ENCODE data around the gene RHOH.

DNA sequence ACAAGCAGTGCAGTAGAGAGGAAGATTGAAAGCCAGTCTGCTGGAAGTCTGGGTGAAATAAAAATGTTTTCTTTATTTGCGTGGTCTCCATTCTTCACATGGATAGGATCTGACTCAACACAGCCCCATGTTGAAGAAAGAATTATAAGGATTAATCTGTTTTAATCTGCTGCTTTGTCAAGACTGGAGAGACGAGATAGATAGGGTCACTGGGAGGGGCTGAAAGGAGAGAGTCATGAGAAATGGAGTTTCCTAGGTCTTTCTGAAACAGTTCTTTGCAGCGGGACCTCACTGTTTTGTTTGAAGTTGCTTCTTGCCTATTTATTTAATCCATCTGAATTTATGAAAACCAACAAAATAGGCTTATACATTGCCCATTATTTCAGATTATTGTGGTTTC lies 32.4 kb upstream of the RHOH start:
- TF ChIP-seq POLR2A (IDR thresholded peaks at IDR 0.05) = no peak
- TF ChIP-seq, protein P1, sequence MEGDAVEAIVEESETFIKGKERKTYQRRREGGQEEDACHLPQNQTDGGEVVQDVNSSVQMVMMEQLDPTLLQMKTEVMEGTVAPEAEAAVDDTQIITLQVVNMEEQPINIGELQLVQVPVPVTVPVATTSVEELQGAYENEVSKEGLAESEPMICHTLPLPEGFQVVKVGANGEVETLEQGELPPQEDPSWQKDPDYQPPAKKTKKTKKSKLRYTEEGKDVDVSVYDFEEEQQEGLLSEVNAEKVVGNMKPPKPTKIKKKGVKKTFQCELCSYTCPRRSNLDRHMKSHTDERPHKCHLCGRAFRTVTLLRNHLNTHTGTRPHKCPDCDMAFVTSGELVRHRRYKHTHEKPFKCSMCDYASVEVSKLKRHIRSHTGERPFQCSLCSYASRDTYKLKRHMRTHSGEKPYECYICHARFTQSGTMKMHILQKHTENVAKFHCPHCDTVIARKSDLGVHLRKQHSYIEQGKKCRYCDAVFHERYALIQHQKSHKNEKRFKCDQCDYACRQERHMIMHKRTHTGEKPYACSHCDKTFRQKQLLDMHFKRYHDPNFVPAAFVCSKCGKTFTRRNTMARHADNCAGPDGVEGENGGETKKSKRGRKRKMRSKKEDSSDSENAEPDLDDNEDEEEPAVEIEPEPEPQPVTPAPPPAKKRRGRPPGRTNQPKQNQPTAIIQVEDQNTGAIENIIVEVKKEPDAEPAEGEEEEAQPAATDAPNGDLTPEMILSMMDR (IDR thresholded peaks at IDR 0.05) = no peak
